ENCODE measurements around the gene AGL.
"Not testable (repeated sequence)": the region's sequence is repeated elsewhere in the genome, so short reads cannot be mapped to it uniquely, and the experiment has no call there.

Gene AGL

GRCh38 chr1:99943223-99943794 is 93.1 kb downstream of the AGL start:
- DNase-seq (ENCODE audit: low spot score): no peak

GRCh38 chr1:99944192-99944591 is 94.0 kb downstream of the AGL start:
- DNase-seq (ENCODE audit: low spot score): no peak

- DNase-seq (ENCODE audit: low spot score): no peak
Measured at GRCh38 chr1:99945174-99945573, 95.0 kb downstream of the AGL start.

- no peak for DNase-seq (ENCODE audit: low spot score)
Measured at GRCh38 chr1:99950486-99950885, 100.3 kb downstream of the AGL start.

- DNase-seq (ENCODE audit: low spot score): no peak
Measured at GRCh38 chr1:99952522-99952921, 102.4 kb downstream of the AGL start.

- no peak for DNase-seq (ENCODE audit: low spot score)
Measured at GRCh38 chr1:99955375-99955774, 105.2 kb downstream of the AGL start.

GRCh38 chr1:99956755-99957154 is 106.6 kb downstream of the AGL start:
- no peak for DNase-seq (ENCODE audit: low spot score)

GRCh38 chr1:99957818-99958217 is 107.7 kb downstream of the AGL start:
- DNase-seq (ENCODE audit: low spot score): no peak

GRCh38 chr1:99959189-99959705 is 109.1 kb downstream of the AGL start:
- not testable (repeated sequence) for DNase-seq (ENCODE audit: low spot score)

GRCh38 chr1:99960260-99960659 is 110.1 kb downstream of the AGL start:
- not testable (repeated sequence) for DNase-seq (ENCODE audit: low spot score)

GRCh38 chr1:99963041-99963795 is 113.1 kb downstream of the AGL start:
- no peak for DNase-seq (ENCODE audit: low spot score)

- DNase-seq (ENCODE audit: low spot score): no peak
Measured at GRCh38 chr1:99964806-99965205, 114.6 kb downstream of the AGL start.

- DNase-seq (ENCODE audit: low spot score): no peak
Measured at GRCh38 chr1:99965646-99966375, 115.7 kb downstream of the AGL start.

GRCh38 chr1:99968214-99968613 is 118.1 kb downstream of the AGL start:
- no peak for DNase-seq (ENCODE audit: low spot score)

GRCh38 chr1:99969260-99969728 is 119.1 kb downstream of the AGL start:
- peak; percentile 14 for DNase-seq (ENCODE audit: low spot score)

GRCh38 chr1:99969729-99970621 is 119.8 kb downstream of the AGL start, which contains the start of gene SLC35A3:
TSS of gene SLC35A3 (plus strand) at chr1:99969996. CDS start at chr1:99993555, 23,559 bp downstream.
- peak; percentile 70 for DNase-seq (ENCODE audit: low spot score)

GRCh38 chr1:99970713-99971255 is 120.6 kb downstream of the AGL start:
- no peak for DNase-seq (ENCODE audit: low spot score)

GRCh38 chr1:99972066-99972465 is 121.9 kb downstream of the AGL start:
- DNase-seq (ENCODE audit: low spot score): not testable (repeated sequence)
